Sigmoid colon (tissue), 4 donors: ENCODE results near the gene PEX11B.

Source experiments
- EP300 ChIP-seq, 4 donors: sonication (generic); formaldehyde crosslinking; IDR thresholded peaks; one replicate each; pipeline ENCODE4 v1.6.1; 2017; ENCODE audit warnings: antibody characterized with exemption in 4 of 4
- POLR2A ChIP-seq, 2 donors: fragments of 450-650 bp; IDR thresholded peaks; one replicate each; pipeline ENCODE4 v1.6.1; 2016; ENCODE audit warnings: antibody characterized with exemption in 2 of 2, mild to moderate bottlenecking in 2 of 2, moderate library complexity in 2 of 2
- POLR2AphosphoS5 ChIP-seq, 4 donors: sonication (generic); formaldehyde crosslinking; IDR thresholded peaks; one replicate each; pipeline ENCODE4 v1.6.1; 2017; ENCODE audit warnings: antibody characterized with exemption in 4 of 4
- TF ChIP-seq, protein P1 (sequence below), 4 experiments: fragments of 450-650 bp in 3 of 4; fragments of 200-600 bp in 1 of 4; IDR thresholded peaks; one replicate each; pipeline ENCODE4 v1.5.1; 2016 to 2019; ENCODE audit warnings: antibody characterized with exemption in 4 of 4, mild to moderate bottlenecking in 3 of 4, moderate library complexity in 2 of 4

DNA sequence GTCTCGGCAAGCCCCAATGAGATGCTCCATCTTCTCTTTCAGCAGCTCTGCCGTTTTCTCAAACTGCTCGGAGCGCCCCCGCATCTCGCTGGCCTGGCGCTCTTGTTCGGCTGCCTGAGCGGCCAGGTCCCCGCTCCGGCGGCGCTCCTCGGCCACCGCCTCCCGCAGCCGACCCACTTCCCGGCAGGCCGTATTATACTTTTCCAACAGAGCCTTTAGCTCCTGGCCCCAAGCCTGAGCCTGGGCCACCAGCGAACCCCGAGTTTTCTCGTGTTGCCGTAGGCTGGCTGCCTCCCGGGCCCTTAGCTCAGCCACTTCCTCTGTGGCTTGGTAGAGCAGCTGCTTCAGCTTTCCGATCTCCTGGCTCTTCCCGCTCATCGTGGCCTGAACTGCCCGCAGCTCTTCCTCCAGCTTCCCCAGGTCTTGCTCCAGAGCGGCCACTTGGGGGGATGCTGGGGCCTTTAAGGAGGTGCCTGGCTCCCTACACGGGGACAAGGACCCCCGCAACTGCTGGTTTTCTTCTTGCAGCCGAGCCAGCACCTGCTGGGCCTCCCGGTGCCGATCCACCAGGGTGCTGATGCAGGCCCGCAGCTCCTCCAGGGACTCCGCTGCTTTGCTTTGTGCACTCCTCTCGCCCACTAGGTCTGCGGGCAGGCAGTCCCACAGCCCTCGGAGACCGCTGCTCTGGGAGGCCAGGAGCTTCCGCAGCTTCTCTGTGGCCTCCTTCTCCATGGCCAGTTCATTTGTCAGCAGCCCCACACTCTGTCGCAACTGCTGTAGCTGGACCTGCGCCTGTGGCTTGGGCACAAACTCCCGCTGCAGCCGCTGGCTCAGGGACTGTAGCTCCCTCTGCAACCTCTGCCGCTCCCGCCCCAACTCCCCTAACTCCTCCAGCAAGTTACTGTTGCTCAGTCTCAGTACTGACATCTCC, 46.3 kb downstream of the PEX11B start:
- TF ChIP-seq, protein P1, sequence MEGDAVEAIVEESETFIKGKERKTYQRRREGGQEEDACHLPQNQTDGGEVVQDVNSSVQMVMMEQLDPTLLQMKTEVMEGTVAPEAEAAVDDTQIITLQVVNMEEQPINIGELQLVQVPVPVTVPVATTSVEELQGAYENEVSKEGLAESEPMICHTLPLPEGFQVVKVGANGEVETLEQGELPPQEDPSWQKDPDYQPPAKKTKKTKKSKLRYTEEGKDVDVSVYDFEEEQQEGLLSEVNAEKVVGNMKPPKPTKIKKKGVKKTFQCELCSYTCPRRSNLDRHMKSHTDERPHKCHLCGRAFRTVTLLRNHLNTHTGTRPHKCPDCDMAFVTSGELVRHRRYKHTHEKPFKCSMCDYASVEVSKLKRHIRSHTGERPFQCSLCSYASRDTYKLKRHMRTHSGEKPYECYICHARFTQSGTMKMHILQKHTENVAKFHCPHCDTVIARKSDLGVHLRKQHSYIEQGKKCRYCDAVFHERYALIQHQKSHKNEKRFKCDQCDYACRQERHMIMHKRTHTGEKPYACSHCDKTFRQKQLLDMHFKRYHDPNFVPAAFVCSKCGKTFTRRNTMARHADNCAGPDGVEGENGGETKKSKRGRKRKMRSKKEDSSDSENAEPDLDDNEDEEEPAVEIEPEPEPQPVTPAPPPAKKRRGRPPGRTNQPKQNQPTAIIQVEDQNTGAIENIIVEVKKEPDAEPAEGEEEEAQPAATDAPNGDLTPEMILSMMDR (IDR thresholded peaks at IDR 0.05): no peak
- peak in 1 of 2 donors; percentile 20 for TF ChIP-seq POLR2A (IDR thresholded peaks at IDR 0.05)
- TF ChIP-seq EP300 (IDR thresholded peaks at IDR 0.05): no peak
- peak in 3 of 4 donors; percentile 33 to 59 (median 37) for TF ChIP-seq POLR2AphosphoS5 (IDR thresholded peaks at IDR 0.05)
